GM12872 (cell line): ENCODE results near the gene PAPSS2.

Experiments used
- TF ChIP-seq, protein P1 (sequence below): IDR thresholded peaks from 3 replicates; pipeline ENCODE4 v1.5.1; 2011; ENCODE audit warnings: low read depth, mild to moderate bottlenecking, low read length, moderate library complexity; ENCODE audit not compliant: insufficient read depth

Gene PAPSS2

DNA sequence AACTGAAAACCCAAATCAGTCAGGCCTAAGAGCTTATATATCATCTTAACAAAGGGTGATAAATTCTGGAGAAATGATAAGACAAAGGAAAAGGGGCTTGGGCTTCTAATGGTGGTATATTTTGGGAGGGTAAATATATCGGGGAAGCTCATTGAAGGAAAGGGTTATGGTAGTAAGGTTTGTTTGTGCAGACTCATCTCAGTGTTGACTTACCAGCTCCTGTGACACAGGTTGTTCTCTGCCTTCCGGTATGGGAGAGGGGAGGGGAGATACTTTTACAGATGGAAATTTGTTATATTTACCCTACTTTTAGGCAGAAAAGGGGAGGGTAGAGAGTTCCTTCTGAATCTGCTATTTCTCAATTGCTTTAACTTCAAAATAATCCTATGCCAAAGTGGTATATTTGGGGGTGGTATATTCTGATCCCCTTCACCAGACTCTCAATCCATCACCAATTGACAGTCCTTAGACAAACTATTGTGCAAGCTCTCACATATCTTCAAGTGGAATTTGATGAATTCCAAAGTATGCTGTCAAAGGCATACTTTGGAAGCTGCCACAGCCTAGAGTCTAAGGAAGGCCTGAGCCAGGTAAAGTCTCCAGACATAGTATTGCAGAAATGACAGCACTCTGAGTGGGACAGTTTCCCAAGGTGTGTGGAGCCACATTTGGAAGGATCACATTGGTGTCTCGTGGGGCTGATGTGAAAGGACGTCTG, 13.3 kb upstream of the PAPSS2 start:
- TF ChIP-seq, protein P1, sequence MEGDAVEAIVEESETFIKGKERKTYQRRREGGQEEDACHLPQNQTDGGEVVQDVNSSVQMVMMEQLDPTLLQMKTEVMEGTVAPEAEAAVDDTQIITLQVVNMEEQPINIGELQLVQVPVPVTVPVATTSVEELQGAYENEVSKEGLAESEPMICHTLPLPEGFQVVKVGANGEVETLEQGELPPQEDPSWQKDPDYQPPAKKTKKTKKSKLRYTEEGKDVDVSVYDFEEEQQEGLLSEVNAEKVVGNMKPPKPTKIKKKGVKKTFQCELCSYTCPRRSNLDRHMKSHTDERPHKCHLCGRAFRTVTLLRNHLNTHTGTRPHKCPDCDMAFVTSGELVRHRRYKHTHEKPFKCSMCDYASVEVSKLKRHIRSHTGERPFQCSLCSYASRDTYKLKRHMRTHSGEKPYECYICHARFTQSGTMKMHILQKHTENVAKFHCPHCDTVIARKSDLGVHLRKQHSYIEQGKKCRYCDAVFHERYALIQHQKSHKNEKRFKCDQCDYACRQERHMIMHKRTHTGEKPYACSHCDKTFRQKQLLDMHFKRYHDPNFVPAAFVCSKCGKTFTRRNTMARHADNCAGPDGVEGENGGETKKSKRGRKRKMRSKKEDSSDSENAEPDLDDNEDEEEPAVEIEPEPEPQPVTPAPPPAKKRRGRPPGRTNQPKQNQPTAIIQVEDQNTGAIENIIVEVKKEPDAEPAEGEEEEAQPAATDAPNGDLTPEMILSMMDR: no peak

DNA sequence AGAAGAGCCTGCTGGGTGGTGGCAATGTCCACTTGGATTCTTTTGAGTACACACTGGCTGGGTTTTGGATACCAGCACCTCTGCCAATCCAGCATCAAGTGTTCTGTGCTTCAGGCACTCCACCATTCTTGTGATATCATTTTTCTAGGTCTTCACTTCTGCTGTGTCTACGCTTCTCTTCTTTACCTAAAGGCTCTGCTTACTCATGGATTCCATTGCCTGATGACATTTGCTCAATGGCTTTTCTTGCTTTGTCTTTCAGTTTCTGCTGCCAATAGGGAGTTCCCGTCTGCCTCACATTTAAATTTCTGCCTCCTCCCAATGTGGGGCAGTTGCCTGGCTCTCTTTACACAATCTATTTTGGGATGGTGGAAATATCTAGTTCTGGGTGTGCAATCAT, 12.7 kb upstream of the PAPSS2 start:
- TF ChIP-seq, protein P1: no peak

DNA sequence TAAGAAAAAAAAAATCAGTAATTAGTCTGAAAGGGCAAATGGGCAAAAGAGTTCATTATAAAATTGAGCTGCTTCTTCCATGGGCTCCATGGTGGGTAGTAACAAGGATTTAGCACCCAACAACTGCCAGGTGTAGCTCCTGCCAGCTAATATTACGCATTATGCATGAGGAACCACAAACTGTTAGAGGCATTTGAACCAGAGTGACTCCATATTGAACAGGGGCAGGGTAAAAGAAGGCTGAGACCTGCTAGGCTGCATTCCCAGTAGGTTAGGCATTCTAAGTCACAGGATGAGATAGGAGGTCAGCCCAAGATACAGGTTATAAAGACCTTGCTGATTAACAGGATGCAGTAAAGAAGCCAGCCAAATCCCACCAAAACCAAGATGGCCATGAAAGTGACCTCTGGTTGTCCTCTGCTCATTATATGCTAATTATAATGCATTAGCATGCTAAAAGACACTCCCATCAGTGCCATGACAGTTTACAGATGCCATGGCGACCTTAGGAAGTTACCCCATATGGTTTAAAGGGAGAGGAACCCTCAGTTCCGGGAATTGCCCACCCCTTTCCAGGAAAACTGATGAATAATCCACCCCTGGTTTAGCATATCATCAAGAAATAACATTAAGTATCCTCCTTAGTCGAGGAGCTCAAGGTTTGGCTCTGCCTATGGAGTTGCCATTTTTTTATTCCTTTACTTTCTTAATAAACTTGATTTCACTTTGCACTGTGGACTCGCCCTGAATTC, 8.7 kb upstream of the PAPSS2 start:
- TF ChIP-seq, protein P1: no peak

DNA sequence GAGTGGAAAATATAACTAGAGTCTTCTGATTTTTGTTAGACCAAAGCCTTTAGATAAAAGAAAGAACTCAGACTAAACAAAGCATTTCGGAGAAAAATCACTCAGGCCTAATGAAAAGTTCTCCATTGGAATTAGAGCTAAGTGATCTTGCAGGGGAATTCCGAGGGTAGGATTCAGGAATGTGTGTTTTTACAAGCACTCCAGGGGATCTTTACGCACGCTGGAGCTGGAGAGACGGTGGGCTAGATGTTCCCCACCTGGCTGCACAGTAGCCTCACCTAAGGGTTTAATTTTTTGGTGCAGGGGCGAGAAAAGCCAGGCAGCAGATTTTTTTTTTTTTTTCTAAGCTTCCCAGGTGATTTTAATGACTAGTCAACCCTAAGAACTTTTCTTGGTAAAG, 7.9 kb upstream of the PAPSS2 start:
- TF ChIP-seq, protein P1: no peak

DNA sequence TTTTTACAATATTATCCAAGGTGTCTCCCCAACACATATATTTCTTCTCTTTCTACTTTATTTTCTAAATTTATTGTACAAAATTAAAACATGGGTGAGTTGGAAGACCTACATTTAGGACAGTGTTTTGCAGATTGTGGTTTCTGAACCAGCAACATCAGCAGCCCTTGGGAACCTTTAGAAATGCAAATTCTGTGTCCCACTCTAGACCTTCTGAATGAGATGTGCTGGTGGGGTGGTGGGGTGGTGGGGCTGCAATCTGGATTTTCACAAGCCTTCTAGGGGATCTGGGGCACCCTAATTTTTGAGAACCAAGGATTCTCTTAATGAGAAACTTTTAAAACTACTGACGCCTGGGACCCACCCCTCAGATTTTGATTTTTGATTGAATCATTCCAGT, 7.4 kb upstream of the PAPSS2 start:
- TF ChIP-seq, protein P1: no peak

DNA sequence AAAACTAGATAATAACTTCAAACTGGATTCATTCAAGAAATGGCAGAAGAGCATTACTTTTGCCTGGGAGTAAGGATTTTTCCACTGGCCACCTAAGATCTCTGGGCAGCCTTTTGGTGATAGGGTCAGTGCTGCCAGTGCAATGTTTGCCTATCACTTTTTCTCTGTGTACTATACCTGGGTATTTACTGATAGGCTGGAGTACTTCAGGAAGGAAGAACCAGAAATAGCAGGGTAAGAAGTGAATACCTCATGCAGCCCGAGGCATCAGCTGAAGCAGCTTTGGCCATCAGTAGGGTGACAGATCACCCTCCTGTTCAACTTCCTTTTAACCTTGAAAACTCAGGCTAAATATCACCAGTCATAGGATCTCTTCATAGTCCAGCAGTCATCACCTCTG, 5.5 kb upstream of the PAPSS2 start:
- TF ChIP-seq, protein P1: no peak

DNA sequence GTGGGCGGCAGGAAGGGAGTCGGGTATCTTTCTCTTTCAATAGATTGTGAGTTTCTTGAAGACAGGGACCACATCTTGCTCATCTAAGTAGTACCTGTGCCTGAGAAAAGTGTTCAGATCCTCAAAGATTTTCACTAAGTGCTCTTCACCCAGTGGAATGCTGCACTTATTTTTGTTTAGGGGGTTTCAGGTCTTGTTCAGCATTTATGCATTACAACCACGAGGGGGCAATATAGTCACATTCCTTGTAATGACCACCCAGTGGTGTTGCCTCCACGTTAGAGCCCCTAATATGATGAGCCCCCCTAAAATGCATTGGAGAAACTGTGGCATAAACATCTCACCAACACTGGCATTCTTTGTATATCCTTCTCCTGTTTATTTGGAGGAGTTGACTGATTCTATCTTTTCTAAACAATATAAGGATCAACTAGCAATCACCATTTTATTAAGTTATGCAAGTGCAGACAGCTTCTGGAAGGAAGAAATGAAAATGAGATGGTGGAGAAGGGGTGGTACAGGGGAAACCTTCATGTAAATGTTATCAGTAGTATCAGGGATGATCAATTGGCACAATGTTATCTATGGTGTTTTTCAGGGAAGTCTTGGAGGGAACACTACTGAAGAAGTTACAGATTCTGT, 3.1 kb upstream of the PAPSS2 start:
- TF ChIP-seq, protein P1: peak; percentile 73
